Transverse colon (tissue), 4 donors: ENCODE measurements around the gene RBAK. TPM values are rescaled to one million over a fixed set of nuclear protein-coding genes. Genes with fewer than 3 reads are reported as not detected.

Experiments
- DNase-seq: peaks from one replicate; pipeline ENCODE4 v3.0.0-alpha.2; 2019
- H3K27ac ChIP-seq, 4 donors: fragments of 200-600 bp; sonication (generic); 2 replicates each; pipeline ENCODE4 v1.5.1; 2016 to 2018; ENCODE audit warnings: inconsistent platforms in 4 of 4
- H3K27me3 ChIP-seq: fragments of 200-600 bp; sonication (generic); 2 replicates; pipeline ENCODE4 v1.5.1; 2017; ENCODE audit warnings: inconsistent platforms
- H3K36me3 ChIP-seq, 4 donors: fragments of 200-600 bp; sonication (generic); 2 replicates each; pipeline ENCODE4 v1.5.1; 2017 to 2019; ENCODE audit warnings: inconsistent platforms in 4 of 4
- H3K4me1 ChIP-seq, 4 donors: fragments of 200-600 bp; sonication (generic); 2 replicates each; pipeline ENCODE4 v1.5.1; 2017 to 2020; ENCODE audit warnings: inconsistent platforms in 4 of 4
- H3K4me3 ChIP-seq, 4 donors: fragments of 200-600 bp; sonication (generic); 1 replicate in 1 of 4; 2 replicates in 3 of 4; pipeline versions ENCODE4 v1.5.1 to v1.6.1; 2017 to 2019; ENCODE audit warnings: inconsistent platforms in 4 of 4
- H3K9me3 ChIP-seq, 2 donors: fragments of 200-600 bp; sonication (generic); 2 replicates each; pipeline ENCODE4 v1.5.1; 2017 to 2019; ENCODE audit warnings: inconsistent platforms in 2 of 2
- CTCF ChIP-seq, 5 experiments: fragments of 200-600 bp in 3 of 5; fragments of 450-650 bp in 2 of 5; sonication (generic) in 3 of 5; IDR thresholded peaks; 1 replicate in 2 of 5; 2 replicates in 3 of 5; pipeline ENCODE4 v1.5.1; 2016 to 2017; ENCODE audit warnings: antibody characterized with exemption in 5 of 5, inconsistent platforms in 3 of 5, mild to moderate bottlenecking in 2 of 5, moderate library complexity in 1 of 5
- EP300 ChIP-seq: sonication (generic); formaldehyde crosslinking; IDR thresholded peaks from one replicate; pipeline ENCODE4 v1.6.1; 2017; ENCODE audit warnings: antibody characterized with exemption, low read depth
- POLR2A ChIP-seq: fragments of 450-650 bp; IDR thresholded peaks from one replicate; pipeline ENCODE4 v1.6.1; 2016; ENCODE audit warnings: antibody characterized with exemption, mild to moderate bottlenecking, moderate library complexity
- POLR2AphosphoS5 ChIP-seq, 3 donors: sonication (generic); formaldehyde crosslinking; IDR thresholded peaks; one replicate each; pipeline ENCODE4 v1.6.1; 2016; ENCODE audit warnings: antibody characterized with exemption in 3 of 3
- WGBS, 2 donors: methylation state at CpG; one replicate each; pipeline ENCODE4 v1.1.5; 2018; ENCODE audit warnings: low coverage in 1 of 2; 5-methylcytosine and 5-hydroxymethylcytosine counted together
- in situ Hi-C, 4 donors: fragments of 200-750 bp; cut with MboI; loops; one replicate each; pipeline versions ENCODE4 v1.15.0 to v1.15.1; 2017; ENCODE audit warnings: low sequenced_read_pairs in 3 of 4, low pct_ligation_motif_present in 1 of 4, low pct_unique_long_range_greater_than_20kb in 1 of 4
- intact Hi-C: fragments of 100-400 bp; cut with DNase I; formaldehyde crosslinking; loops from one replicate; pipeline ENCODE4 v1.15.1; 2023; ENCODE audit warnings: low total_unique reads
- total RNA-seq, 4 donors: library from RNA; depleted of rRNA; stranded (reverse); fragments of >200 nt; gene quantifications; one replicate each; pipeline ENCODE4 v1.1.0, GENCODE V29; 2016

Gene RBAK
- total RNA-seq, 4 donors from 2014 or later, result 3.4 to 11.6 (median 8.5) TPM

DNA sequence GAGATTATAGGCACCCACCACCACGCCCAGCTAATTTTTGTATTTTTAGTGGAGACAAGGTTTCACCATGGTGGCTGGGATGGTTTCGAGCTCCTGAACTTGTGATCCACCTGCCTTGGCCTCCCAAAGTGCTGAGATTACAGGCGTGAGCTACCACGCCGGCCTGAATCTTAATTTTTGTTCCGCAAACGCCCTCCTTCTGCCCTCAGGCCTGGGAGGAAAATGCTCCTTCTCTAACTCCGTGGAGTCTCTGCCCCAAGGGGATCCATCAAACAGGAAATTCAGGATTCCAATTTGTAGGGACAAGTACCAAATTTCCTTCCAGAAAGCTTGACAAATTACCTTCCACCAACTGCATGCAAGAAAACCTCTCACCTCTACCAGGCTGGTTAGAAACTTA, 43.2 kb downstream of the RBAK start:
- Histone ChIP-seq H3K9me3 (peaks cover 5 to 12% of the 10 kb centered on the region in 2 donors), H3K36me3 (no peaks in the 10 kb centered on the region), H3K27me3 (peaks cover 19% of the 10 kb centered on the region), H3K4me3 (no peak overlapping the region), H3K27ac (no peak overlapping the region), H3K4me1 (no peaks in the 10 kb centered on the region)
- intact Hi-C loops (loop anchor here (10.0 kb wide), 1 partner anchor 114 kb away; no protein-coding TSS in a partner anchor), in situ Hi-C loops (loop anchor here (10.0 to 25.0 kb wide), 5 partner anchors 114 to 477 kb away; no protein-coding TSS in a partner anchor)
- WGBS, 2 donors, result 70 to 88% methylated on average over 2 to 8 of the region's 8 CpGs
- DNase-seq, result no peak
- TF ChIP-seq CTCF (IDR thresholded peaks at IDR 0.05) (no peak), POLR2AphosphoS5 (IDR thresholded peaks at IDR 0.05) (no peak), POLR2A (no peak), EP300 (no peak)

DNA sequence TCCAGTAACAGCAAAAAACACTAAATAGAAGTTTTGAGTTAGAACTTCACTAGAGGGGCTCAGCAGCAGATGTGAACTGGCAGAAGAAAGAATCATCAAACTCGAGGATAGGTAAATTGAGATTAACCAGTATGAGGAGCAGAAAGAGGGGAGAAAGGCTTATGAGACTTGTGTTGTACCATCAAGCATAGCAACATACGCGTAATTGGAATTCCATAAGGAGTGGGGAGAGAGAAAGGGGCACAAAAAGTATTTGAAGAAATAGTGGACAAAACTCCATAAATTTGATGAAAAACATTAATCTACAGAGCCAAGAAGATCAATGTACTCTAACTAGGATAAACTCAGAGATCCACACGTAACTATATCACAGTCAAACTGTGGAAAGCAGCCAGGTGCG, 48.3 kb downstream of the RBAK start:
- TF ChIP-seq CTCF (IDR thresholded peaks at IDR 0.05) (no peak), POLR2AphosphoS5 (IDR thresholded peaks at IDR 0.05) (no peak), POLR2A (no peak), EP300 (no peak)
- Histone ChIP-seq H3K4me3 (no peak overlapping the region), H3K27me3 (no peaks in the 10 kb centered on the region), H3K27ac (no peak overlapping the region), H3K4me1 (no peaks in the 10 kb centered on the region), H3K9me3 (peaks cover 21 to 24% of the 10 kb centered on the region in 2 donors), H3K36me3 (no peaks in the 10 kb centered on the region)
- no peak for DNase-seq
- intact Hi-C loops (no loop called here), in situ Hi-C loops (loop anchor here (25.0 kb wide), 3 partner anchors 257 to 482 kb away; no protein-coding TSS in a partner anchor)
- 51 to 55% methylated on average over 4 to 5 of the region's 5 CpGs for WGBS, 2 donors

DNA sequence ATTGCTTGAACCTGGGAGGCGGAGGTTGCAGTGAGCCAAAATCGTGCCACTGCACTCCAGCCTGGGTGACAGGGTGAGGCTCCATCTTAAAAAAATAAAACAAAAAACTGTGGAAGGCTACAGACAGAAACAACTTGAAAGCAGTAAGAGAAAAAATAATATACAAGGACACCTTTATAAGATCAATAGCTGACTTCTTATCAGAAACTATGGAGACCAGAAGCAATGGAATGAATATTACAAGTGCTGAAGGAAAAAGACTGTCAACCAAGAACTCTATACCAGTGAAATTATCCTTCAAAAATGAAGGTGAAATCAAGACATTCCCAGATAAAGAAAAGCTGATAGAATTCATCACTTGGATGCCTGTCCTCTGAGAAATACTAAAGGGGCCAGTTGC, 49.0 kb downstream of the RBAK start:
- Histone ChIP-seq H3K4me3 (no peak overlapping the region), H3K9me3 (peaks cover 21 to 24% of the 10 kb centered on the region in 2 donors), H3K27me3 (no peaks in the 10 kb centered on the region), H3K27ac (no peak overlapping the region), H3K4me1 (no peaks in the 10 kb centered on the region), H3K36me3 (no peaks in the 10 kb centered on the region)
- intact Hi-C loops, result no loop called here
- in situ Hi-C loops, result loop anchor here (25.0 kb wide), 3 partner anchors 257 to 482 kb away; no protein-coding TSS in a partner anchor
- WGBS, 2 donors, result 84 to 89% methylated on average over 2 of the region's 2 CpGs
- TF ChIP-seq EP300 (no peak), CTCF (IDR thresholded peaks at IDR 0.05) (no peak), POLR2AphosphoS5 (IDR thresholded peaks at IDR 0.05) (no peak), POLR2A (no peak)
- DNase-seq, result no peak

DNA sequence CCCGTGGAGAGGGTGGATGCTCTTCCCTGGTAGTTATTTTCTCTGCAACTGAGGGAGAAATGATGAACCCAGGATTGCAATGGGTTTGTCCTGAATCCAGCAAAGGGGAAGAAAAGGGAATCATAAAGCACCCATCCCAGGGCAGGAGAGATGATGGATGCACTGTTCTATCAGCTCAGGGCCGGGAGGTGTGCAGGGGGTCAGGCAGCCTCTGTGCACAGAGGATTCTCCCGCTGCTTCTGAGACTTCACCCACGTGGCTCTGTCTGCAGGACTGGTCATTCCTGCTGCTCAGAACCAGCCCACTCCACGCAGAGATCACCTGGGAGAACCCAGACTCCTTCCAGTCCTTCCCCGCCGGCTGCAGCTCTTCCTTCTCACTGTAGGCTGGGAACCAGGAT, 70.7 kb downstream of the RBAK start:
- H3K4me1 ChIP-seq, result no peaks in the 10 kb centered on the region
- no peaks in the 10 kb centered on the region for H3K27me3 ChIP-seq
- H3K36me3 ChIP-seq, result no peaks in the 10 kb centered on the region
- WGBS, 2 donors, result 45 to 56% methylated on average over 3 to 7 of the region's 7 CpGs
- intact Hi-C loops, result no loop called here
- H3K9me3 ChIP-seq, result no peaks in the 10 kb centered on the region
- no peak overlapping the region for H3K4me3 ChIP-seq
- in situ Hi-C loops, result no loop called here
- no peak overlapping the region for H3K27ac ChIP-seq
- TF ChIP-seq EP300 (no peak), POLR2A (no peak), CTCF (IDR thresholded peaks at IDR 0.05) (no peak), POLR2AphosphoS5 (IDR thresholded peaks at IDR 0.05) (no peak)
- no peak for DNase-seq
